Left renal cortex interstitium (tissue), 4 donors: ENCODE results near the gene OPCML. TPM values are rescaled to one million over a fixed set of nuclear protein-coding genes. Genes with fewer than 3 reads are reported as not detected.

Experiments used
- DNase-seq, 4 donors: peaks; one replicate each; pipeline ENCODE4 v3.0.0-alpha.2; 2013; ENCODE audit warnings: low read depth in 4 of 4, low spot score in 2 of 4, missing footprints in 1 of 4
- polyA plus RNA-seq, 4 donors: library from polyadenylated mRNA; unstranded; fragments of 120-200 nt; gene quantifications; one replicate each; pipeline ENCODE4 v1.2.1, GENCODE V29; 2013; ENCODE audit not compliant: insufficient read length in 4 of 4

The OPCML gene
- polyA plus RNA-seq, 4 donors: 12.3 to 15.7 (median 14.3) TPM

DNA sequence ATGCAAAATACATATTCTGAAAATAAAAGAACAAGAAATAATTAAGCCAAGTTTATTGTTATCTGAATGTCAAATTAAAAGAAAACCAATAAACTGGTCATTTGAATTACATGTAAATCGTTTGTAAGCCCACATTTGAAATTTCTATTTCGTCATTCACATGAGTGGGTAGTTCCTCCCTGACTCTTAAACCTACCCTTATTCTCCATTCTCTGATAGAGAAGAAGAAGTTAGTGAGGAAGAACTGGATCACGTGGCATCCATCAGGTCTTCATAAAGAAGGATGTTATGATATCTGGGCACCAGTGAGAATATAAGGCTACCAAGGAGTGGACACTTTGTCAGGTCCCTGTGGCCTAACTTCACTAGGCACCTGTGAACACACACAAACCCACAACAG lies 328.1 kb downstream of the OPCML start:
- DNase-seq: no peak

DNA sequence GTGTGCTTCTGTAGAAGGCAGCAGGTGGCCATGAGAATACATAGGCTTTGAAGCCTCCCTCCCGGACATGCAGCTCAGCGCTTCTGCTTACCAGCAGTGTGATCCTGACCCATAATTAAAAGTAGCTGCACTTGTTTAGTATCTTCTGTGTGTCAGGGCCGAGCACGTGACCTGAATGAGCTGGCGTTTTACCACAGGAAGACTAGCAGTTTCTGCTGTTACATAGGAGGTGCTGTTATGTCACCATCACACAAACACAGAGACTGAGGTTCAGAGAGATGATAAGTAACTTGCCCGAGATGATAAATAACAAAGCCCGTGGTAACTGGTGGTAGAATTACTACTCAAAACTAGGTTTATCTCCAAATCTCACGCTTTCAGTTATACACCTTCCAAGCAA lies 329.5 kb downstream of the OPCML start:
- DNase-seq: no peak

DNA sequence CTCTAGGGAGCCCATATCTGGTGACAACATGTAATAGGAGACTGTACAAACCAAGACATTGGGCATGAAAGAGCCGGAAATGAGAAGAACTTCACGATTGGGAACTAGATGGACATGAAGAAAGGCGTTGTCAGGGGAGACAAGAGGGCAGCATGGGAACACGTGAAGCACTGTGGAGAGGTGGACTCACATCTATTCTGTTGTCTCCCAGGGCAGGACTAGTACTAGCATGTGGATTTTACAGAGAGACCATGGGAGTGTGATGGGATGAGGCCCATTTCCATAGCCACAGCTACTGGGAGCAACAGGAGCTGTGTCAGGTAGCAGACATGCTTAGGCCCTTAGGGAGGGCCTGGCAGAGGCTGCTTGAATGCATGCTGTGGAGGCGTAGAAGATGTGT lies 333.9 kb downstream of the OPCML start:
- no peak for DNase-seq

DNA sequence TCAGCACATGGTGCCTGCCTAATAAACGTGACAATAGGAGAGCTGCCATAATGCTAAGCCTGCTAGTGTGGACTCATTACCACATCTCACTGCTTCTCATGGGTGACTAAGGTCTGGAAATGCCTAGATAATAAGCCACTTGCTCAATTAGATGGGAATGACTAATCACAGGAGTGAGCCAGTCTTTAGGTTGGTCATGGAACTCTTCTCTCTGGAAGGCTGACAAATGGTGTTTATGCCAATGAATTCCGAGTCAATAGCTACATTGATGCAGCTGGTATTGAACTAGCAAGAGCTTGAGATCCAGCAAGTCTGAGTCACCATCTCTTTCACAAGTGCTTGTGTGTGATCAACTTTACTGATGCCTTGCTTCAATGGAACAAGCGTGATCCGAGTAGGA lies 334.9 kb downstream of the OPCML start:
- no peak for DNase-seq

DNA sequence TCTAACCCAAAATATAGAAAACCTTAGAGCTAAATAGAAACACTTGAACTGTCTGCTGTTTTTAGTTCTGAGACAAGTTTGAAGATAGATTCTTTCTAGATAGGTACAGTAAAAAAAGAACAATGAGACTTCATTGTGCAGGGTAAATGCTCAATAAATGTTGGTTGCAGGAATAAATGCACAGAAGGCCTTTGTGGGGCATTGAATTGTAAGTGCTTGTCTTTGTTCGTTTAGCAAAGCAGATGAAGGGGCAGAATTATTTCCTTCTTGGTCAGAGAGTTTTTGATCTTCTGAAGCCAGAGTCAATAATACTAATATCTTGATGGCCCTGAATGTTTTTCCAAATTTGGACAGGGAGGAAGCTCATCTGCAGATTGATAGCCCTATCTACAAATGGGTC lies 340.4 kb downstream of the OPCML start:
- DNase-seq: no peak

DNA sequence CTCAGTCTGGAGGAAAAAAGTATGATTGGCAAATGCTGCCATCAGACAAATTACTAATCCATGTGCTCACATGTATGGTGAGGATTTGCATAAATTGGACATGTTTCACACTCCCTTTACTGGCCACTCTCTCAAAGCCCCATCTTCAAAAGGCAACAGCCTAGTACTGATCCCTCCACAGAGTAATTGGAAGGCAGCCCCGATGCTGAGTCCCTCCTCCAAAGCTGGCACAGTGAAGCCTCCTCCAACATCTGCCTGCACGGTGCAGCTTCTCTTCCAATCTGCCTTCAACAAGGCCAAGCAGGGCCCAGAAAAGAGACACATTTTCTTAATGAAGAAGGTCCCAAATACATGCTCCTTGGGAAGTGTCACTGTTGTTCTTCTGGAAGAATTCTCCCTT lies 350.6 kb downstream of the OPCML start:
- no peak for DNase-seq

DNA sequence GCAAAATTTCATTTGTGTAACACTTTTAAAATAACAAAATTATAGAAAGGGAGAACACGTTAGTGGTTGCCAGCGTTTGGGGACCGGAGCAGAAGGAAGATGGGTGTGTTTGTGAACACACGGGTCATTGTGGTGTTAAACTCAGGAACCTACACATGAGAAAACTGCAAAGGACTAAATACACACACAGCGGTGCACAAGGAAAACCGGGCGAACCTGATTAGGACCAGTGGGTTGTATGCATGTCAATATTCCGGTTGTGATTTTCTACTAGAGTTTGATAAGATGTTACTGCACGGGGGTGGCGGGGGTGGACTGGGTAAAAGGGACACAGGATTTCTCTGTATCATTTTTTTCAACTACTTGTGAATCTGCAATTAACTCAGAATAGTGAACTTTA lies 351.2 kb downstream of the OPCML start:
- no peak for DNase-seq

DNA sequence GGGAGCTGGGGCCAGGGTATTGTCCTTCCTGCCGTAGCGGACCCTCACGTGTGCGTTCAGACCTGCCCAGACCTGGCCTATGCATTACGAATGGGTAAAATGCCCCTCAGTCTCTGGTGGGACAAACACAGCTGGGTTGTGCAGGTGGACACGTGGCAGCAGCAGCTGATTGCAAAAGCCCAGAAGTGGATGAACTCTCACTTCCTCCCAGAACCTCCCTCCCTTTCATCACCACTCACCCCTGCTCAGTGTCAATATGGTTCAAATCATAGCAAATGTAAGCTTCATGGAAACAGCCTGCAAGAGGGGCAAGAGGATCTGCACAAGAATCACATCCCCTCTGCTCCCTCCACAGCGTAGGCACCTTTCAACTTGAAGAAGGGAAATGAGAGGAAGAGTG lies 352.1 kb downstream of the OPCML start:
- no peak for DNase-seq

DNA sequence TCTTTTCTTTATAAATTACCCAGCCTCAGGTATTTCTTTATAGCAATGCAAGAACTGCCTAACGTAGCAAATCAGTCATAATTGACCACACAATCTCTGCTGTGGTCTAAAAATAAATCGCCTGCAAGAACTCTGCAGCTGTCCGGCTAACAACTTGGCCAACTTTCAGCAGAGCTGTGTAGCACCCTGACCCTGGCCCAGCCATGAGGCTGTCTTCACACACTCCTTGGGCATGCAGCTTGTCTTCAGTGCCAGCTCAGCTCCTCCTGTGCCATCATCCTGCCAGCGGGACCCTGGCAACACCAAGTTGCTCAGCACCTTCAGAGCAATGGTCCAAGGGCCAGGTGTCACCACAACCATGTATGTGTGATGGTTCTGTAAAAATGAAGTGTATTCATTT lies 355.6 kb downstream of the OPCML start:
- no peak for DNase-seq

DNA sequence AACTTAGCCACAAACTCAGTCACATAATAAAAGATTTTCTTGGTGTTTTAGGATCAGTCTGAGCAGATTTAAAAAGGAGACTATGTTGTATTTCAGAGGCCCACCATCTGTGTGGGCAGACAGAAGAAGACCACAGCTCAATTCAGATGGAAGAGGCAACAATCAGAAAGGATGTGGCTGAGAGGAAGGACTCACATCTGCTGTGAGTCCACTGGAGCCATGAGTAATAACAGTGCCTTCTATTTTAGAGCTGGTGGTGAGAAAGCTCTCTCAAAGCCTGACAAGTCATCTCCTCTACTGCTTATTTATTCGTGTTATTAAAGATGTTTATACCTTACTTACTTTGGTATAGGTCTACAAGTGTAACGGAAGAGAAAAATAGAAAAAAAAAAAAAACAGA lies 357.2 kb downstream of the OPCML start:
- no peak for DNase-seq

DNA sequence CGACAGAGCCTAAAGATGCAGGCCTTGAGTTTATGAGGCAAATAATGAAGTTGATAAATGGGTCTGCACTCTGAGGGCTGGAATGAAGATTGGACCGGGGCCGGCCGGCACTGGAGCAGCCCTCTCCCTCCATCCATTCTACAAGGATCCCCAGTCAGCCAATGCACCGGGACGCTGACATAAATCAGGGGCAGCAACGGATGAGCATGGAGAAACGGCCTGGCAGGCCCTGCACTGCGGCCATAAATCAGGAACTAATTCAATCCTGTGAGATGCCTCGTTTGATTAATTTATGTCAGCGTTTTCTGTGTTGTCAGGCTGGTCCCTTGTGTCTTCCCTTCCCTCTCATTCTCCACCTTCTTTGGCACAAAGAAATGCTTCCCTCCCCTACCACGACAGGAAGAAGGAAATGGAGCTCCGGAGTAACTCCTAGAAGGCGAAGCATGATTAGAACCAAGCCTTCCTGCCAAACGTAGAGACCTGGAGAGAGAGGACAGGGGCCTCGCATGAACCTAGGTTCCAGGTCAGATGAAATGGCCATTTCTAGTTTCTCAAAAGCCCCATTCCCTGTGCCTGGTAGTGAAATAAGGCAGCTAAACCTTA lies 358.4 kb downstream of the OPCML start:
- DNase-seq: peak in 1 of 4 donors; percentile 23

DNA sequence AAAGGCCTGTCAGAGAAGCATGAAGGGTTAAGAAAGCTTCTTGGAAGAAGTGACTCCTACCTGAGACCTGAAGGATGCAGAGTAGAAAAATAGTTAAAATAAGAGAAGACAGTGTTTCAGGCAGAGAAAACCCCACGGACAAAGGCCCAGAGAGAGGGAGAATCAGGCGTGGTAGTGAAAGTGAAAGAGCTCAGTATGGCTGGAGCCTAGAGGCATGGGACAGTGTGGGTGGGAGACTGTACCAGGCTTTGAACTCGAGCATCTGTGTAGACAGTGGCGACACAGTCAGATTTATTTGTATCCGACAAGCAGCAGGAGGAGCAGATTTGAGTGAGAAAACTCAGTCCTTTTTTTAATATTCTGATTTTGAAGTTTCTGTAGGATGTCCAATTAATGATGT lies 360.0 kb downstream of the OPCML start:
- DNase-seq: no peak

DNA sequence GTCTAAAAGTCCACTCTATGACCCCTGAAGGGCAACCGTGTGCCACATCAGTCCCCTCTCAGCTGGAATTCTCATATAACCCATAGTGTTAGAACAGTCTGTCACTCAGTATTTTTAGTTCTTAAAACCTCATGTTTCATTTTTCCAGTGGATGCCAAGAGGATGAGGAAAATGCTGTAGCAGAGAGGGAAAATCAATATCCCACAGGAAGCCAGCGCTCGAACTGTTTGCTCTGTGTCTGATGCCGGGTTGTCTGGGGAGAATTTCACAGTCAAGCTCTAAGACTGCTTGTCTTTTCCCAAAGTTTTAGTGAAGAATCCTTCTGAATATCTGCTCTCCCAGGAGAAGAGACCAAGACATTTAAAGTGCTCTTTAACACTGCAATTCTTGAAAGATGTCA lies 360.9 kb downstream of the OPCML start:
- DNase-seq: no peak

DNA sequence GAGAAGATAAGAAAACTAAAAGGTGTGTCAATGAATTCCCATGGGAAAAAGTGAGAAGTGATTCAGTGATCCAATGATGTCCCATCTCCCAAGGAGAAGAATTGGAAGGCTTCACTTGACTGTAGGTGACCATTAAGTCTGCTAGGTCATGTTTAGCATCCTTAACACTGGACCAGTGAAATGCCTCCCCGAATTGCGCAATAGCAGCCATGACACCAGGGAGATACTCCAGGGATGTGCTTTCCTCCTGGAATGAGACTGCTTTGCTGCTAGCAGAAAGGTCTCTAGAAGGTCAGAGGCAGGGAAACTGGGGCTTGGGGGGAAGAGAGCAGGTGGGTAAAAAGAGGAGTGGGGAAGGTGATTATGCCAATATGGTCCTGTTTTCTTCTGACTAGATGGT lies 364.3 kb downstream of the OPCML start:
- no peak for DNase-seq

DNA sequence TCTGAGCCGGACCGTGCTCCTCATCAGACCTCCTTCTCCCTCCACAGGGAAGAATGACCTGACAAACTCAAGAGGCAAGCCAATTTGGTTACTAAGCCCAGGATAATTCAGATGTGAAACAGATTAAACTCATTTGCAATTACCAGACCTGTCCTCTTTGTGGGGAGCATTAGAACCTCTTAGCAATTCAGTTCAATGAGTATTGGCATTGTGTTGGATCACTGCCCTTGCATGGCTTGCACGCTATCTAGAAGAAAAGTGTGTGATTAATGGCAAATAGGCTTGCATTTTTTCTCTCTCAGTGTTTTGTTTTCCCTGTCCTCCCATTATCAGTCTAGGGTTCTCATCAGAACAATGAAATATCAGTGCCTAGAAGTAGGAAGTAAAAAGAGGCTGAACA lies 365.6 kb downstream of the OPCML start:
- DNase-seq: no peak

DNA sequence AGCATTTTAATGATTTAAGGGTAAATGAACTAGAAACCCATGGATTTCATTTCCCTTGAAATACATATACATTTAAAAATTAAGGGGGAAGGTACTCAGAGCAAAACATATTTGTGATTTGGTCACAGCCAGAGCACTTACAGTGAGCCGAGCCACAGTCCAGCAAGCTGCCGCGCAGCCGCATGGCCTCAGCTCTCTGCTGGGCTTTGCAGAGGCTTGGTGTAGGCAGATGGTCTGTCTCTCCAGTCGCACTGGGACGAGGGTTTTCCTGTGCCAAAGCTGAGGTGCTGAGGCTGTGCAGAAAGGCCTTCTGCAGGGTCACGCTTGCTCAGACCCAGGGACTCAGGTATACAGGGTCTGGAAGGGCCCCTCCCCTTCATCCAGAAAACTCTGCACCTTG lies 367.3 kb downstream of the OPCML start:
- no peak for DNase-seq

DNA sequence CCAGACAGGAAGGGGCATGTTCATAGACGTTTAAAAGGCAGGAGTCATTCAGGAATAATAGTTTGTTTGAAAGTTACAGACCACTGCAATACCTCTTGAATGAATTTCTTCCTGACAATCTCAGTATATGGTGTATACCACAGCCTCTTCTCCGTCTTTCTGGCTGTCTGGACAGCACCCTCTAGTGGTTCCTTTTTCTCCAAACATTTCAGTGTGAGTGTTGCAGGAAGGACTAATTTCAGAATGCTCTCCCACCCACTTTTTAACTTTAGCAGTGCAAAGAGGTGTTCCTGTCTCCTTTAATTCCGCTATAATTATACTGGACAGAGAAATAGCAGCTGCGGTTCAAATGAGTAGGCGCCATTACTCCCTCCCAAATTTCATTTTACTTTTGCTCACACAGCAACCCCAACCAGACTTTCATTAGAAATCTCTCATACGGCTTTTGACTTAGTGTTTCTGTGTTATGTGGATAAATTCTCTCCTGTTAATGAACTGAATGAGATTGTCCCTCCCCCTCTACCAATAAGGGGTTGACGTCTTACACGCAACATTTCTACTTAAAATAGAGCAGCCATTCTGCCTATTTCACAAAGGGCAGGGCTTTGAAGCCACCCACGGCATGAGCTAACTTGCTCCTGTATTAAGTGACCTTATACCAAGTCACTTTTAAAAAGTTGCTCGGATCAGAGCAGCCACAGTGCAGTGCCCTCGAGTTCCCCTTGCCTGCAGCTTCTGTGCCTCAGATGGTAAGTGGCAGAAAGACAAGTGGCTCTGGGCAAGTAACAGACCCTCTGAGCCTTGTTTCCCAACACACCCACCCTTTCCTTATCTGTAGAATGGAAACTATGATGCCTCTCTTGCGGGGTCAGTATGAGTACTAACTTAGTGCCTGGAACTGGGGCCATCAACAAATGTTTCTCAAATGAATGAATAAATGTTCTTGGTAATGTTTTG lies 368.6 kb downstream of the OPCML start:
- peak in 2 of 4 donors; percentile 34 to 66 for DNase-seq

DNA sequence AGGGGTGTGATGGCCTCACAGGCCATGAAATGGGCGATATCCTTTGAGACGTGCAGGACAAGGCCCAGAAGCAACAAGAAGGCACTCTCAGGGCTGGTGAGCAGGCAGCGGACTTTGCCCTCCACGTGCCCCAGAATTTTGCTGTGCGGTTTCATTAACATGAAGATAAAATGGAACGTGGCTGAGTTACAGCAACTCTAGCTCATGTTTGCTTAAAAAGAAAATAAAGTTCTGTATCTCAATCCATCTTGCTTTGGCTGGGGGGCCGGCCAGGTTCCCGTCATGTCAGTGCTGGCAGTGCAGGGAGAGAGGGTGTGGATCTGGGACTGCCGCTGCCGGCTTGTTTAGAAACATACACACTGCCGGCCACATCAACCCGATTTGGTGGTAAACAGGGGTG lies 370.1 kb downstream of the OPCML start:
- no peak for DNase-seq

DNA sequence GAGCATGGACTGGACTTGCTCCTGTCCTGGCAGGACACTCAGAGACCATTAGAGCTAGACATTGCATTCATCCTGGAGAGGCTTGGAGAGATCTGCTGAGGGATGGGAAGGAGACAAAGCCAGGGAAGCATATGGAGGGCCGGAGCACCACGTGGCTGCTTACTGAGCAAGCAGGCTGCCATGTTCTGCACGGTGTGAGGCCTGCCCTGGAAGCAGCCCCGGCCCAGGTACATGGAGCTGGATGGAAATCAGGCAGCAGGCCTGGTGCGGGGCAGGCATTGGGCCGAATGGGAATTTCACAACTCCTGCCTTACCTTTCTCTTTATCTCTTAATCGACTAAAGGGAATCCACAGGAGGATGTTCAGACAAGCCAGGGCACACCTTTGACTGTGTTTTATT lies 371.5 kb downstream of the OPCML start:
- no peak for DNase-seq

DNA sequence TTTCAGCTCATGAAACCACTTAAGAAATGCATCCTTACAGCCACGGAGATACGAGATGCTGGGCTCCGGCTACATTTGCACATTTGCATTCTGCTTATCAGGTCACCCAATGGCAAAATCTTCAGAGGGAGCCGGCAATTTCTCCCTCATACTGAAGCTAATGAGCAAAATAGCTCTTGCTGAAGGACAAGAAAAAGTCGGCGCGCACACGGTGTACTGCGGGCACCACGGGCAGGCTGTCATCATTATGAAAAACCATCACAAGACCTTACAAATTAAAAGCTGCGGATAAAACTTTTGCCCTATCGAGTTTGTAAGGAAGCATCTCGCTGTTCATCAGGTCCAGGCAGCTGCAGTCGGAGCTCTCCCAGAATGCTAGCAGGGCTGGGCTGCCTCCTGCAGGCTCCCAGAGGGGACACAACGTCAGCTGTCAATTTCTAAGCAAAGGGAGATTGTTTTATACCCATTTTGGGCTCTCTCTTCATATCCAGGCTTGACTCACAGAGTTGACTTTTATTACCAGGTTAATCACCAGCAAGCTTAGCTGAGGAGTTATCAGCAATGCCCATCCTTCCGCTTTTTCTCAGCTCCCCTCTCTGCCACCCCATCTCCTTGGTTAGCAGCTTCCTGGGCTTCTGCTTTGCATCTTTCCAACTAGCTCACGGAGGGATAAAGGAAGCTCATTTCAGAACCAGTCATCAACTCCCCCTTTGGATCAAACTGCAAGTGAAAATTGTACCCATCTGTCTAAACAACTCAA lies 375.1 kb downstream of the OPCML start:
- no peak for DNase-seq

DNA sequence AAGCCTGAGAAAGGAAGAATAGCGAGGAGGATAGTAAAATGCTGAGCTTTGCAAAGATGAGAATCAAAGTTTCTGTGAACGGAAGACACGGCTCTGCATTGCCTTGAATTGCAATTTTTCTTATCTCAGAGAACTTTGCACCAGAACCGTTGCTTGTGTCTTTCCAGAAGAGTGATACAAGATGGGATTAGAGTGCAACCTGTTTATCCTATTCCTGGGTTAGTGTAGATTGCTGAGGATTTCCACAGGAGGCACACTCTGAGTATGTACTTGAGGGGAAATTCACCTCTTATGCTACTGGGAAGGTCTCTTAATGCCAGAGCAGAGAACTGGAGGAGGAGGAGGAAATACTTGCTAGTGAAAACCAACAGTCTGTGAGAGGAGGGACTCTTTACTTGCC lies 377.5 kb downstream of the OPCML start:
- DNase-seq: no peak

DNA sequence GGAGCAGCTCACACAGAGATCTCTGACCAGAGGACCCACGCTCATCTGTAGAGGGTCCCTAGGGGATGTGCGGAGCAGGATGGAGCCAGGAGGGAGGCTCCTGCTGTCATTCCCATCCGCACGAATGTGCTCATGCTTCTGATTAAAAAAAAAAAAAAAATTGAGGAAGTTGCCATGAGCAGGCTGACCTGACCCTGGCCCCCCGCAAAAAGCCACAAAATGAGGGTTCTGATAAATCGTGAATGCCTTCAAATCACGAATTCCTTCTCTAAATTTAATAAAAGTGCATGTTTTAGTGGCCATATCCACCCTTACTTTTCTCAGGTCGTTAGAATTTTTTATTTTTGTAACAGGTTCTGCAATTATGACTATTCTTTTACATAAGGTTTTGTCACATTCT lies 378.2 kb downstream of the OPCML start:
- DNase-seq: no peak
